Measurements from ENCODE around the gene TUBB2B. TPM values are rescaled to one million over a fixed set of nuclear protein-coding genes. Genes with fewer than 3 reads are reported as not detected.
A peak's percentile ranks its signal among the peaks of the same experiment; 100 is the strongest.

TUBB2B gene
- total and polyA plus RNA-seq, 10 of the 15 experiments (the other 5 are each of a cell fraction or from before 2014, with no cell fraction given): 2.6 to 75.2 (median 21.2) TPM

DNA sequence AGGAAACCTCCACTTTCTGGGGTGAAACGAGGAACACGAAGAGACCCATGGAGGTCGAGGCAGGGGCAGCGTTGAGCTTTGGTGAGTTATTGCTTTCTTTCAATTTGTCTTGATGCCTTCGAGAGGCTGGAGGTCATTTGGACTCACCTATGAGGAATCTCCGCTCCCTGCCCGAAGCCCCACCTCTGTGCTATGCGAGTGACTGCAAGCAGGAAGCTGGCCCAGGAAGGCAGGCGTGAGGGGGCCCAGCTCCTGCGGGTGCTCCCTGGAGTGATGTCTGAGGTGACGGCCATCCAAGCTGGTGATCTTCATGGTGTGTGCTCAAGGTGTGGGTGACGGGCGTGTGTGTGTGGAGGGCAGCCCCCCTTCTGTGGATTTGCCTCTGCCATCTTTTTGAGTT lies 44.3 kb upstream of the TUBB2B start (continued):
- TF ChIP-seq PML (IDR thresholded peaks at IDR 0.05; ENCODE audit: low read length) (no peak), SIN3A (IDR thresholded peaks at IDR 0.05; ENCODE audit: low read depth, low read length) (no peak)

DNA sequence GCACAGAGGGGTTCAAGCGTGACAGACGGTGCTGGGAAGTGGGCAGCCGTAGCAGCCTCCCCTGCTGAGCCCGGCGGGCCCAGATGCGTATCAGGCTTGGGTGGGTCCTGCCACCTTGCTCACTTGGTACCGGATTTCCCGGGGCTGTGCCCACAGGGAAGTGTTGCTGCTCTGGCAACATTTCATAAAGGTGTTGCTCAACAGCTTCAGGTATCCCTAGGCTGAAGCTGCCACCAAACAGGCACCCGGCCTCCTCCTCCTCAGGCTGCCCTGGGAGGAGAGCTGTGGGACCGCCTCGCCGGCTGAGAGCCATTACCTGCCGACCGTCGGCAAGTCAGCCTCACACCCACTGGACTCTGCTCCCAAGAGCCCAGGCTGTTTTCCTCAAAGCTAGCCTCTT lies 42.8 kb upstream of the TUBB2B start:
- Histone ChIP-seq H3K27ac (ENCODE audit: control insufficient read depth, insufficient read depth) (no peak overlapping the region), H2AFZ (ENCODE audit: control insufficient read depth, low read depth, low read length) (no peak overlapping the region), H3K79me2 (ENCODE audit: control insufficient read depth, insufficient read depth, low read length) (no peaks in the 10 kb centered on the region; the same call in none of the 2 replicates), H3K36me3 (ENCODE audit: control insufficient read depth in 2 of 2, insufficient read depth in 2 of 2, low read length in 1 of 2) (peaks cover 11 to 22% of the 10 kb centered on the region in 2 experiments), H3K27me3 (replicated peaks in 1 of 2; ENCODE audit: control insufficient read depth in 2 of 2, insufficient read depth in 2 of 2, low read length in 1 of 2) (no peaks in the 10 kb centered on the region), H4K20me1 (ENCODE audit: control insufficient read depth, insufficient read depth) (no peaks in the 10 kb centered on the region), H3K4me1 (ENCODE audit: control insufficient read depth, insufficient read depth, low read length) (no peaks in the 10 kb centered on the region), H3K9ac (ENCODE audit: control insufficient read depth, insufficient read depth, low read length) (no peak overlapping the region), H3K9me3 (replicated peaks; ENCODE audit: control insufficient read depth, insufficient read depth, low read length) (no peaks in the 10 kb centered on the region), H3K4me2 (ENCODE audit: control insufficient read depth, insufficient read depth) (no peak overlapping the region), H3K4me3 (no peak overlapping the region)
- TF ChIP-seq POLR2A (IDR thresholded peaks at IDR 0.05; ENCODE audit: low read depth, low read length) (peak; percentile 10; the same call in 1 of the 2 replicates), STAT3 (IDR thresholded peaks at IDR 0.05; ENCODE audit: low read depth, low read length) (no peak), NBN (IDR thresholded peaks at IDR 0.05) (no peak)
- 85% methylated on average over 10 of the region's 15 CpGs for WGBS (ENCODE audit: insufficient coverage, insufficient replicate concordance, low lambda C conversion rate, missing lambda C conversion rate)
- BruUV-seq (replicated peaks): no TSS peak
- no peak for DNase-seq (ENCODE audit: low read depth, low spot score)
- in situ Hi-C loops (cut with MboI) (no loop called here), intact Hi-C loops (cut with micrococcal nuclease; ENCODE audit: unreplicated experiment) (no loop called here)
- SMC1A ChIA-PET (ENCODE audit: uncharacterized antibody, unreplicated experiment): no interaction called here
- RAD21 ChIA-PET (ENCODE audit: unreplicated experiment): no interaction called here
- no peak for FAIRE-seq
- POLR2A ChIA-PET: interaction anchor here (0.6 kb wide), 2 partner anchors 46 to 1382 kb away, joined by 3 read pairs; no protein-coding TSS in a partner anchor
- no peak for ATAC-seq
- CTCF ChIA-PET: interaction anchor here (0.7 kb wide), 1 partner anchor 104 kb away, joined by 3 read pairs; no protein-coding TSS in a partner anchor

DNA sequence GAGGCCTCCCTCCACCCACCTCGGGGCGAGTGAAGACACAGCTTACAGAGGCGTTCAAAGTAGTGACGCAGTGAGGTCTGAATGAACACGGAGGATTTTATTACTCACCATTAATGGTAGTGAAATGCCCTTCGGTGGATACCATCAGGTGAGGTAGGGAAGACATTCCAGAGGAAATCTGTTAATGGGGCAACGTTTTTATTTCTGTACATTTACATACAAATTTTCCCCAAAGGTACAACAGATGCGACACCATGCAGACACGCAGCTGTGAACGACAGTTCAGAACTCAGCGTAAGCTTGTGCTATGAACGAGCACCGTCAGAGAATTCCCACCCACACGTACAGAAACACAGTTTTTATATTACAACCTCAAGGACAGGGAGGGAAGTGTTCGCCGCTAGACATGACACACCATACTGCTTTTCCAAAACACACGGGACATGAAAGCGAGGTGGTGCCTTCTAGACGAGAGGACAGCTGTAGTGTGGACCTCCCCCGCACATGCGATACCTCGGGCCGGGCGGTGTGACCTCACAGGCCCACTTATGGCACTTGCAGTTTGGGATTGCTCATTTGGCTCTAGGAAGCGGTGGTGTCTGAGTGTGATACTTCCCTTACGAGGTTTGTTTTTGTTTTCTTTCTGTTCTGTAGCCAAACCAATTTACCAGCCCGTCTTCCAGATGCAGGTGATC lies 42.0 kb upstream of the TUBB2B start:
- Histone ChIP-seq H3K27me3 (replicated peaks in 1 of 2; ENCODE audit: control insufficient read depth in 2 of 2, insufficient read depth in 2 of 2, low read length in 1 of 2) (no peaks in the 10 kb centered on the region), H3K36me3 (ENCODE audit: control insufficient read depth in 2 of 2, insufficient read depth in 2 of 2, low read length in 1 of 2) (peaks cover 12 to 29% of the 10 kb centered on the region in 2 experiments), H3K79me2 (ENCODE audit: control insufficient read depth, insufficient read depth, low read length) (peaks cover 3% of the 10 kb centered on the region), H2AFZ (ENCODE audit: control insufficient read depth, low read depth, low read length) (no peak overlapping the region), H3K27ac (ENCODE audit: control insufficient read depth, insufficient read depth) (no peak overlapping the region), H3K4me1 (ENCODE audit: control insufficient read depth, insufficient read depth, low read length) (no peaks in the 10 kb centered on the region), H4K20me1 (ENCODE audit: control insufficient read depth, insufficient read depth) (no peaks in the 10 kb centered on the region), H3K4me2 (ENCODE audit: control insufficient read depth, insufficient read depth) (no peak overlapping the region), H3K4me3 (no peak overlapping the region), H3K9me3 (replicated peaks; ENCODE audit: control insufficient read depth, insufficient read depth, low read length) (no peaks in the 10 kb centered on the region), H3K9ac (ENCODE audit: control insufficient read depth, insufficient read depth, low read length) (no peak overlapping the region)
- TF ChIP-seq KAT2A (conservative IDR thresholded peaks at IDR 0.05; ENCODE audit: control insufficient read depth, low read depth, low read length): no peak
- TF ChIP-seq TCF3 (IDR thresholded peaks at IDR 0.05; ENCODE audit: borderline replicate concordance, insufficient read depth, low read depth, low read length): no peak
- no peak for TF ChIP-seq IKZF2 (IDR thresholded peaks at IDR 0.05)
- no peak for TF ChIP-seq HDGF (IDR thresholded peaks at IDR 0.05)
- TF ChIP-seq NR2C1 (IDR thresholded peaks at IDR 0.05): no peak
- no peak for TF ChIP-seq RFX5 (IDR thresholded peaks at IDR 0.05; ENCODE audit: low read depth, low read length)
- TF ChIP-seq NFXL1 (IDR thresholded peaks at IDR 0.05; ENCODE audit: borderline replicate concordance): no peak
- TF ChIP-seq ASH2L (IDR thresholded peaks at IDR 0.05; ENCODE audit: borderline replicate concordance, low read depth): no peak
- no peak for TF ChIP-seq CEBPB (IDR thresholded peaks at IDR 0.05; ENCODE audit: borderline replicate concordance in 1 of 2, low read depth in 2 of 2, low read length in 2 of 2)
- no peak for TF ChIP-seq EZH2 (IDR thresholded peaks at IDR 0.05; ENCODE audit: borderline replicate concordance, control insufficient read depth, low read depth, low read length)
- TF ChIP-seq ESRRA (IDR thresholded peaks at IDR 0.05; ENCODE audit: low read length): no peak
- no peak for TF ChIP-seq TARDBP (IDR thresholded peaks at IDR 0.05; ENCODE audit: borderline replicate concordance)
- TF ChIP-seq CHD4 (IDR thresholded peaks at IDR 0.05): no peak
- TF ChIP-seq NBN (IDR thresholded peaks at IDR 0.05): no peak
- no peak for TF ChIP-seq PAX5 (IDR thresholded peaks at IDR 0.05; ENCODE audit: borderline replicate concordance, low read depth, low read length)
- TF ChIP-seq SMC3 (IDR thresholded peaks at IDR 0.05; ENCODE audit: borderline replicate concordance, low read length): no peak
- FAIRE-seq (no peak), DNase-seq (ENCODE audit: low read depth, low spot score) (no peak), ATAC-seq (no peak)
- CTCF ChIA-PET: interaction anchor here (0.7 to 1.1 kb wide), 2 partner anchors 13 to 105 kb away, joined by 3 to 4 read pairs; no protein-coding TSS in a partner anchor
- 89% methylated on average over 27 of the region's 27 CpGs for WGBS (ENCODE audit: insufficient coverage, insufficient replicate concordance, low lambda C conversion rate, missing lambda C conversion rate)
- intact Hi-C loops (cut with micrococcal nuclease; ENCODE audit: unreplicated experiment): no loop called here
- TSS peak; percentile 49 for BruUV-seq (replicated peaks)
- SMC1A ChIA-PET (ENCODE audit: uncharacterized antibody, unreplicated experiment): interaction anchor here (0.6 kb wide), 1 partner anchor 113 kb away, joined by 3 read pairs; no protein-coding TSS in a partner anchor
- POLR2A ChIA-PET: no interaction called here
- in situ Hi-C loops (cut with MboI): no loop called here
- RAD21 ChIA-PET (ENCODE audit: unreplicated experiment): no interaction called here

Measured in GM12878 (cell line).